ENCODE measurements around the gene SLC12A7.

- TF ChIP-seq EP300 (IDR thresholded peaks at IDR 0.05) (no peak), CTCF (IDR thresholded peaks at IDR 0.05) (peak in 3 of 4 experiments; percentile 72 to 96 (median 83)), POLR2A (IDR thresholded peaks at IDR 0.05) (no peak)
Measured at GRCh38 chr5:1140171-1140817, 28.4 kb upstream of the SLC12A7 start.
